Gastrocnemius medialis (tissue), 4 donors: ENCODE data around the gene CERT1.

Experiments used
- CTCF ChIP-seq, 5 experiments: fragments of 450-650 bp in 3 of 5; fragments of 200-600 bp in 2 of 5; sonication (generic) in 2 of 5; IDR thresholded peaks in 4 of 5; conservative IDR thresholded peaks in 1 of 5; 1 replicate in 4 of 5; 2 replicates in 1 of 5; pipeline ENCODE4 v1.5.1; 2016 to 2019; ENCODE audit warnings: antibody characterized with exemption in 5 of 5, mild to moderate bottlenecking in 3 of 5, moderate library complexity in 3 of 5
- POLR2A ChIP-seq, 2 donors: fragments of 450-650 bp; IDR thresholded peaks; one replicate each; pipeline ENCODE4 v1.6.1; 2017; ENCODE audit warnings: antibody characterized with exemption in 2 of 2, mild to moderate bottlenecking in 2 of 2, moderate library complexity in 2 of 2

GRCh38 chr5:75471193-75471592 lies 40.2 kb downstream of the CERT1 start:
- TF ChIP-seq POLR2A (IDR thresholded peaks at IDR 0.05) (no peak), CTCF (IDR thresholded peaks at IDR 0.05 in 4 of 5, conservative IDR thresholded peaks at IDR 0.05 in 1 of 5) (no peak)
